ENCODE data around the gene CNTN6.
"Not testable (repeated sequence)": the region's sequence is repeated elsewhere in the genome, so short reads cannot be mapped to it uniquely, and the experiment has no call there.

Gene CNTN6

GRCh38 chr3:1288805-1289494, 196.1 kb downstream of the CNTN6 start:
- DNase-seq, result no peak

DNA sequence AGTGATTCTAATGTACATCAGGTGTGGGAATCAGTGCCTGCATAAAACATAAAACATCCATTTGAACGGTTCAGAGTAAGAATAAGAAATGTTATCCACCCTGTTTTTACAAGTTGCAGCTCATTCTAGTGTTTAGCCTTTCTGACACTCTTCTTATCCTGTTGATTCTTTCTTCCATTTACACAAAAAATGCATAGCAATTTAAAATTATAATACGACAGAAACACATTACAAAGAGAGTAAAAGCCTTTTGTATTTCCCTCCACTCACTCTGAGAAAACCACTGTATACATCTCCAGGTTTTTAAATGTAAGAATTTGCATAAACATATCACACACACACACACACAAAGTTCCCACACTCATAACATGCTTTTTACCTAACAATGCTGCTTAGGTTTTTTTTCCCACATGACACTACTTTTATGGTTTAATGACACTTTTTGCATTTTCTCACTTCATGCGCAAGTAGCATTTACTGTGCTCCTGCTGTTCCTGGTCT, 199.8 kb downstream of the CNTN6 start:
- no peak for DNase-seq

DNA sequence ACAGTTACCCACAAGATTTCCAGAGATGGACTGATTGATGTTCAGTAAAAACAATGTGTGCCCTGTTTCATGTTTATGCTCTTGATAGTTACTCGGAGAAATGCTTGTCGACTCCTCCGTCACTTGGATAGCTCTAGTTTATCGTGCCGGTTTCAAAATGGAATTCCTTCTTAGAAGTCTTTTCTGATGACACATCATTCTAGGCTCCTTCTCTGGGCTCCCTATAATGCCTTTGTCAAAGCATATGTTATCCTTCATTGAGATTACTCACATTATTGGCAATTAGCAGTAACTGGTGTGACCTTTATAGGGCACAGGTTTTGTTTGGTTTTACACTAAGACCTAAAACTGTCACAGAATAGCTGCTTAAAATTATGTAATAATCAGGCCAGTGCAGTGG, 201.8 kb downstream of the CNTN6 start:
- no peak for DNase-seq

GRCh38 chr3:1318296-1319005, 225.6 kb downstream of the CNTN6 start:
- no peak for DNase-seq

GRCh38 chr3:1326546-1326945, 233.7 kb downstream of the CNTN6 start:
- no peak for DNase-seq

DNA sequence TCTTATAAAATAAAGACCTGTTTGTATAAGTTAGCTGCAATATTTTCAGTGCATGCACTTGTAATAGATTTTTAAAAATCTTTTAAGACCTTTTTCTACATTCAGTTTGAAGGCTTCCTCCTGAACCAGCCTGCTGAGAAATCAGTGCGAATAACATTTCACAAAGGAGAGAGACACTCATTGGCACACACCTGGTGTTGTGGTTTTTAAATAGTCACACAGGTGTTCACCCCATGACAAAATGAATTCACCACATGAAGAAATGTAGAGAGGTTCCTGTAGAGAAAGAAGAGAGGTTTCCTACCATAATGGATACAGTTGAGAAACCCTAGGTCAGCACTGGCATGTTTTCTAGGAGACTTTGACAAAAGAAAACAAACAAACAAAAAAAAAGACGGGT, 237.3 kb downstream of the CNTN6 start:
- no peak for DNase-seq

GRCh38 chr3:1346386-1346785, 253.6 kb downstream of the CNTN6 start:
- DNase-seq, result no peak

- DNase-seq, result no peak
These were observed 255.7 kb downstream of the CNTN6 start for GRCh38 chr3:1348547-1348946.

- DNase-seq, result no peak
These were observed 258.1 kb downstream of the CNTN6 start for GRCh38 chr3:1350885-1351284.

DNA sequence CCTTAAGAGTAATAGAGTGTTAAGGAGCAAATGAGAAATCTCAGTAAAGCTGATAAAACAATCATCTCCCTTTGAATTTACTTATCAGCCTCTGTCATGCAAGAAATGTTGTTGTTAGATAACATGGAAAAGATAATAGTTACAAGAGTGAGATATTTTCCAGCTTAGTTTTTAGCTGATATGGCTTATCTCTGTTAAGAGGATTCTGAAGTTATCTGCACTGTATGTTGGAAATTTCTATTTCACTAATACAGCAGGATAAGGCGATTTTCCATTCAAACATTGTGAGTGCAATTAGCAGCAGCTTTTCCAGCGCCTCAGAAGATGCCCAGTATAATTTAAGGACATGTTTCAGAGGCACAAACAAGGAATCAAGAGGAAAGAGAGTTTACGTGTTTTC, 262.9 kb downstream of the CNTN6 start:
- no peak for DNase-seq

DNA sequence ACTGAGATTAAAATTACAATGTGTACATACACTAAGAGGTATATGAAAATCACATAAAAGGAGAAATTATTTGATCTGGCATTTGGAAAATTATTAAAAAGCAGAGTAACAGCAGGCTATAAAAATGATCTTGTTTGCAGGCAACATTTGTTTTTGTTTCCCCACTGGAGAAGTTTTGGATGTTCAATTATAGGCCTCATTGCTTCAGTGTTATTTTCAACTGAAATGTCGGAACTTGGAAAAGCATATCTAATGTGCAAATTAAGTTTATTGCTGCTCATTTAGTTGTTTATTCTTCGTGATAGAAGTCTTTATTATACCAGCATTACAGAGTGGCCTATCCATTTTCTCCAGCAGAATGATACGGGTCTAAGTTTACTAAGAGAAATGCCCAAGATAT, 263.3 kb downstream of the CNTN6 start:
- no peak for DNase-seq

GRCh38 chr3:1365528-1365927, 272.7 kb downstream of the CNTN6 start:
- no peak for DNase-seq

DNA sequence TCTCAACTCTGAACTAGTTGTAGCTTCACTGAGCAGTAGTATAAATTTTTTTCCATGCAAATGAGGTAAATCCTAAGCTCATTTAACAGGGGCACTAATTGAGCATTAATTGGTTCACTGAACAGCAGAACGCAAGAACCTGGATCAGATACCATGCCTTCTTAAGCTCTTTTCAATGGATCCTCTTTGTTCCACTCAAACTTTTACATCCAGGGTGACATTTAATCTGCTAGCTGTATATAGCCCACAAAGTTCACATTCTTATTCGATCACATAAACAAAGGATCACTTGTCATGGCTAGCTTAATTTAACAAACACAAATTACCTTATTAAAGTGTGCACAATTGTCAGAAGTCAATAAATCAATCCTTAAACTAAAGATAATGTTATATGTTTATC, 281.6 kb downstream of the CNTN6 start:
- no peak for DNase-seq

- no peak for DNase-seq
These were observed 282.3 kb downstream of the CNTN6 start for GRCh38 chr3:1375145-1375544.

DNA sequence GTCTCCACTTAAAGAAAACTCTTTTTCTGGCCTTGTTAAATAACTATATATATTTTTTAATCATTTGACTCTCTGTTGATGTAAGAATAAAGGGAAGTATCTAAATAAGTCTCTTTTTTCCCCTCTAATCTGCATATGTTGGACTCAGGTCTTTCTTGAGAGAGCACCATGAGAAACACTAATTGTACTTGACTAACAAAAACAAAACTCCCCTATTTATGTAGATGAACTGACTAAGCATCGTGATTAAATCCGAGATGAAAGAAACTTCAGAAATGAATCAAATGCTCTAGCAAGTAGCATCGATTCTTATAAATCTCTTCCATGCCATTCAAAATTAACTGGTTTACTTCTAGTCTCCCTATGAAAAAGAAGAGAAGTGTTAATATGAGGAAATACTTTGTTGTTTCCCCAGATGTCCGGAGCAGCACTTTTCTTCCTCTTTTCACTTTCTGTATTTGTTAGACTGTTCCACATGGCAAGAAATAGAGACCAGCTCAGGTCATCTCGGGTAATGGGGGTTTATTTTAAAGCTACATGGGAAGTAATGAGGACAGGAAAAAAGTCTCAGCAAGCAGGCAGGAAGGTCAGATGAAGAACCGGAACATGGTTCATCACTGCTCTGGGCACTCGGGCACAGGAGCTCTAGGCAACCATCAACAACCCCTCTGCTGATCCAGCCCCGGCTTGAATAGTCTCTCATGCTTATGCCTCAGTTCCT, 288.3 kb downstream of the CNTN6 start:
- no peak for DNase-seq

DNA sequence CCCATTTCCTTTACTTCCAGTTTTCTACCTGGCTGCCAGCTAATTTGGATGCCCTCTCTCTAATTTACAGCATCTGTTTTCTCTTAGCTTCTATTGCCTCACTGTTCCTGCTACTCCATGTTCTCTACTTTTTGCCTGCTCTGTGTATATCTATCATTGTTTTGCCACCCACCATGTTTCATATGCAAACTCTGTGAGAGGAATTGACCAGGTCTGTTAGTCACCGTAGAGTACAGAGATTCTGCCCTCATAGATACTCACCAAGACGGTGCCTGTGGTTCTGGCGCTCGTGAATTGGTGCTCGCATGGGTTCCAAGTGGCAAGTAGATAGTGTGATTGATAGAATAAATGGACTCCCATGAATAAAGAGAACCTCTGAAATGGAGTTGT, 288.8 kb downstream of the CNTN6 start:
- DNase-seq, result no peak

- DNase-seq, result not testable (repeated sequence)
These were observed 294.6 kb downstream of the CNTN6 start for GRCh38 chr3:1387396-1387905.

DNA sequence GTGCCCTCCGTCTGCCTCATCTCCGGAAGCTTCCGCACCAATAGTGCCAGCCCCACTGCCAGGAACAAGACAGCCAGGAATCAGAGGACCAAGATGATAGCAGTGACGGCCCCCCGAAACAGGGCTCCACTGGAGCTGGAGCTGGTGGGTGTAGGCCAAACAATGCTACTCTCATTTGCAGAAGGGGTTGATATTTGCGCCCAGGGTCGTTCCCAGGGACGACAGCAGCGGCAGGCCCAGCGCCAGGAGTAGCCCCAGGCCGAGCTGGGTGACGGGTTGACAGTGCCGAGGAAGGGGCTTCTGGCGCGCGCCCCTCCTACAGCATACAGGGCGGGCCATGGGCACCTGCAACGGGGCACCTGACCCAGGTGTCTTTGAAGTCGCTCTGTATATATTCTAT, 301.4 kb downstream of the CNTN6 start:
- no peak for DNase-seq

GRCh38 chr3:1400571-1400970, 307.7 kb downstream of the CNTN6 start:
- DNase-seq, result no peak

GRCh38 chr3:1404270-1404962, 311.6 kb downstream of the CNTN6 start:
- no peak for DNase-seq

DNA sequence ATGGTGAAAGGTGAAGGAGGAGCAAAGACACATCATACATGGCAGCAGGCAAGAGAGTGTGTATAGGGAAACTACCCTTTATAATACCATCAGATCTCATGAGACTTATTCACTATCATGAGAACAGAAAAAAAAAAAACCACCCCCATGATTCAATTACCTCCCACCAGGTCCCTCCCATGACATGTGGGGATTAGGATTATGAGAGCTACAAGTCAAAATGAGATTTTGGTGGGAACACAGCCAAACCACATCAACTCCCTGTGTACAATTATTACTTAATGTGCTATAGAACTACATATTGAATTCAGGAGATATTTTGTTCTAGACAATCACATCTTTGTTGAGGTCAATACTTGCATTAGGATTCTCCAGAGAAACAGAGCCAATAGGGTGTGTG, 313.4 kb downstream of the CNTN6 start:
- no peak for DNase-seq

GRCh38 chr3:1421577-1421976, 328.8 kb downstream of the CNTN6 start:
- no peak for DNase-seq

- DNase-seq, result no peak
These were observed 330.8 kb downstream of the CNTN6 start for GRCh38 chr3:1423566-1424089.

All from CD4-positive, alpha-beta T cell treated with Interferon alpha-2 for 1 hour (primary cell).